GM19023 (cell line): ENCODE results near the gene ZBTB9.

Experiments
- ATAC-seq: cut with Tn5 transposase; IDR thresholded peaks from one replicate; pipeline ENCODE4 v1.9.1; 2021; ENCODE audit warnings: mild to moderate bottlenecking, moderate library complexity; ENCODE audit not compliant: unreplicated experiment

Gene ZBTB9

DNA sequence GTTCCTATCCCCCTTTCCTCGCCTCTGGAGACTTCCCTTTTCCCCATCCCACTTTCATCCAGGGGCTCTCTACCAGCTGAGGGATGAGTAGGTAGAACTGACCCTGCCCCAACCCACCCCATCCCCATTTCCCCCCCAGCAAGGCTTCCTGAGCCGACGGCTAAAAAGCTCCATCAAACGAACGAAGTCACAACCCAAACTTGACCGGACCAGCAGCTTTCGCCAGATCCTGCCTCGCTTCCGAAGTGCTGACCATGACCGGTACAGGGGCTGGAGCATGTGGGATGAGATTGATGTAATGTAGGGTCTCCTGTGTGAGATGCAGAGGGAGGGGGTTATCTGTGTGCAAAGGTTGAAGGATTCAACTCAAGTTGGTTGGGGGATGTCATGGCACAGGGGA is 21.8 kb upstream of the ZBTB9 start:
- no peak for ATAC-seq

DNA sequence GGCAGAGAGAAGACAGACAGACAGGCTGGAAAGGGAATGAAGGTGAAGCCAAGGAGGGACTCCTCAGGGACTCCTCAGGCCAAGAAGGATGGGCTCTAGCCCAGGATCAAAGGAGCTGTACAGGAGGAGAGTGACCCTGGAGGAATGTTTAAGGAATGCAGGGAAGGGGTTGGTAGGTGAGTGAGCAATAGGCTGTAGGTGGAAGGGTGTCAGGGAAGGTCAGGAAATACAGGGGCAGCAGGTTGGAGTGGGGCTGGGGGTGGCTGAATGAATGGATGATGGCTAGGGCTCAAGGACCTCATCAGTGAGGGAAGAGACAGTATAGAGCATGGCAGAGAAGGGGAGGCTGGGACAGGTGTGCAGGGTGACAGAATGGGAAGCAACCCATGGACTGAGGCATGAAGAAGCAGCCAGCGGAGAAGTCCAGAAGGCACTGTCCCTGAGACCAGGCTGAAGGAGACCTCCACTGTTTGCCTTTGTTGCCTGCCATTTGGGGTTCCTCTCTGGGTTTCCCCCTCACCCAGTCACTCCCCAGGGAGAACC is 21.3 kb upstream of the ZBTB9 start:
- no peak for ATAC-seq

DNA sequence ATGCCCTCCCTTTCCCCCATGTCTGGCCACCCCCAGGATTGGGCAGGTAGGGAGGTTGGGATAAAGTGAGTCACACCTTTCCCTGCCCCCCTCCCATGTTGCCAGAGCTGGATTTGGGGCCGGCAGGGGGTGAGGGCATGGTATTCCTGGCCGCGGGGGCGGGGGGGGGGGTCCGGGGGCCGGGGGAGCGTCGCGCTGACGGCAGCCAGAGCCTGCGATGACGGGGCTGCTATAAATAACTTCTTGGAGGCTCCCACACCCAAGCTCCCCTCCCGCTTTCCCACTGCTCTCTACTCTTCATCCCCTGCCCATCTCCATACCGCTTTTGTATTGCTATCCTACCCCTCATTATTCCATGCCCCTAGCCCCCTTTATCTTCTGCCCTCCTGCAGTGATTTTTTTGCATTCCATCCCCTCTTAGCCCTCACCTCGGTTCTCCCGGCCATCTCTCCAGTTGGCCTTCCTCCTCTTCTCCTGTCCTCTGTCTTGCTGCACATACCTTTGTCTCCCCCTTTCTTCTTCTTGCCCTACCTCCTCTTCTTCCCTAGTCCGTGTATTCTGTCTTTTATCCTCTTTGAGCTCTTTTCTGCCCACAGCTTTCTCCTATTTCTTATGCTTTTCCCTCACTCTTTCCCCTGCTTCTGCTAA is 20.7 kb upstream of the ZBTB9 start:
- ATAC-seq = no peak

DNA sequence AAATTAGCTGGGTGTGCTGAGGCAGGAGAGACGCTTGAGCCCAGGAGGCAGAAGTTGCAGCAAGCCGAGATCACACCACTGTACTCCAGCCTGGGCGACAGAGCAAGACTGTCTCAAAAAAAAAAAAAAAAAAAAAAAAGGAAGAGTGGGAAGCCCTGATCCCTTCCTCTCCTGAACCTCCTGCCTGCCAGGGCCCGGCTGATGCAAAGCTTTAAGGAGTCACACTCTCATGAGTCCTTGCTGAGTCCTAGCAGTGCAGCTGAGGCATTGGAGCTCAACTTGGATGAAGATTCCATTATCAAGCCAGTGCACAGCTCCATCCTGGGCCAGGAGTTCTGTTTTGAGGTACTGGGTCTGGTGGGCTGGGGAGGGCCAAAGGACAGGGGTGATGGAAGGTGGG is 19.4 kb upstream of the ZBTB9 start:
- ATAC-seq = no peak

DNA sequence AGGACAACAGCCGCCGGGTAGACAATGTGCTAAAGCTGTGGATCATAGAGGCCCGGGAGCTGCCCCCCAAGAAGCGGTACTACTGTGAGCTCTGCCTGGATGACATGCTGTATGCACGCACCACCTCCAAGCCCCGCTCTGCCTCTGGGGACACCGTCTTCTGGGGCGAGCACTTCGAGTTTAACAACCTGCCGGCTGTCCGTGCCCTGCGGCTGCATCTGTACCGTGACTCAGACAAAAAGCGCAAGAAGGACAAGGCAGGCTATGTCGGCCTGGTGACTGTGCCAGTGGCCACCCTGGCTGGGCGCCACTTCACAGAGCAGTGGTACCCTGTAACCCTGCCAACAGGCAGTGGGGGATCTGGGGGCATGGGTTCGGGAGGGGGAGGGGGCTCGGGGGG is 16.7 kb upstream of the ZBTB9 start:
- ATAC-seq = no peak

DNA sequence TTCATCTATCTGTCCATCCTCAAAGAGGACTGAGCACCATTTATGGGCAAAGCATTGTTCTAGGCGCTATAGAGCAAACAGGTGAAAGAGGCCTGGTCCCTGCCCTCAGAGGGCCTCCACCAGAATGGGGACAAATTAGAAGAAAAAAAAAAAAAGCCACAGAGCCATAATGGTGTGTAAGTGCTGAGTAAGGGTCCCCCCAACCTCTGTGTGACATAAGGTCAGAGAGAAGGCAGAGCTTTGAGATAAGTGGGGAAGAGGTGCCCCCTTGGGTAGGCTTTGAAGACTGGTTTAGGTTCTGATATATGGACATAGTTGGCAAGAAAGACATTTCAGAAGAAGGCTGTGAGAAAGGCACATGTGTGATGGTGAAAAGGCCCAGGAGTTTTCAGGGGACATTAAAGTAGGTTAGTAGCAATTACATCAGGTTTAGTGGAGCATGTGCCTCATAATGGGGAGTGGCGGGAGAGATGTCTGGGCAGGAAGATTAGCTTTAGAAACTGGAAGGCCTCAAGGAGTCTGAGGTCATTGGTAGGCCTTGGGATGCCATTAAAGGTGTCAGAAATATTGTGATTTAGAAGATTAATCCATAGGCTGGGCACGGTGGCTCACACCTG is 15.3 kb upstream of the ZBTB9 start:
- ATAC-seq = no peak

DNA sequence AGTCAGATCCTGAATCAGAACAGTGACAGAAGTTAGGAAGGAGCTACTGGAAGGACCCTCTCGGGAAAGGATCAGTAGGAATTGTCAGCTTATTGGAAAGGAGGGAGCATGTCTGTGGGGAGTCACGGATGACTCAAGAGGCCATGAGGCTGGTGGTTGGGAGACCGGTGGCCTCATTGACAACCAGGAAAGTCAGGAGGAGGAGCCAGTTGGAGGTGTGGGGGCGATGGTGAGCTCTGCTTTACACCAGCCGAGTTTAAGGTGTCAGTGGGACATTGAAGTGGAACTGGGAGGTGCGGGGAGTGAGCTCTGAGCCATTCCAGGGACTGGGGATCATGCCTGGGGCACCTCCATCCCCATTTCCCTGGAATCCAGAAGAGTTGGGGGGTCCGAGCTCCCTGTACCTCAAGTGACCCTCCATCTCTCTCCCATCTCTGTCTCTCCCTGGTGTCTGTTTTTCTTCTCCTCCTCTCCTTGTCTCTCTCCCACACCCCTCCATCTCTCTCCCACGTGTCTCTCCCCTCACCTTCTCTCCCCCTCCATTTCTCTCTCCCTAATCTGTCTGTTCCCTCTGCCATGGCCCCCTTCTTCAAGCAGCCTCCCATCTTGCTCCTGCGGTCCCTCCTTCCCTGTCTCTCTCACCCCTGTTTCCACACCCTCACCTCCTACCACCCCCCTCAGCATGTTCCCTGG is 14.3 kb upstream of the ZBTB9 start:
- no peak for ATAC-seq

DNA sequence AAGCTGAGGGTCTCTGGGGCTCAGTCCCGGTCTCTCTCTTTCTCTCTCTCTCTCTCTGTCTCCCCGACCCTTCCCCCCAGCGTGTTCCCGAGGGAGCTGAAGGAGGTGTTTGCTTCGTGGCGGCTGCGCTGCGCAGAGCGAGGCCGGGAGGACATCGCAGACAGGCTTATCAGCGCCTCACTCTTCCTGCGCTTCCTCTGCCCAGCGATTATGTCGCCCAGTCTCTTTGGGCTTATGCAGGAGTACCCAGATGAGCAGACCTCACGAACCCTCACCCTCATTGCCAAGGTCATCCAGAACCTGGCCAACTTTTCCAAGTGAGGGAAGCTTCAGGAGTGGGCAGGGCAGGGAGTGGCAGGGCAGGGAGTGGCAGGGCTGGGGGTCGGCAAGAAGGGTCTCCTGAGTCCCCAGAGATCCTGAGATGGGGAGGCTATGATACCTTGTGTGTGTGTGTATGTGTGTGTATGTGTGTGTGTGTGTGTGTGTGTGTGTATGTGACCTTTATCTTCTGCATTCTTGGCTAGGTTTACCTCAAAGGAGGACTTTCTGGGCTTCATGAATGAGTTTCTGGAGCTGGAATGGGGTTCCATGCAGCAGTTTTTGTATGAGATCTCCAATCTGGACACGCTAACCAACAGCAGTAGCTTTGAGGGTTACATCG is 13.6 kb upstream of the ZBTB9 start:
- no peak for ATAC-seq

DNA sequence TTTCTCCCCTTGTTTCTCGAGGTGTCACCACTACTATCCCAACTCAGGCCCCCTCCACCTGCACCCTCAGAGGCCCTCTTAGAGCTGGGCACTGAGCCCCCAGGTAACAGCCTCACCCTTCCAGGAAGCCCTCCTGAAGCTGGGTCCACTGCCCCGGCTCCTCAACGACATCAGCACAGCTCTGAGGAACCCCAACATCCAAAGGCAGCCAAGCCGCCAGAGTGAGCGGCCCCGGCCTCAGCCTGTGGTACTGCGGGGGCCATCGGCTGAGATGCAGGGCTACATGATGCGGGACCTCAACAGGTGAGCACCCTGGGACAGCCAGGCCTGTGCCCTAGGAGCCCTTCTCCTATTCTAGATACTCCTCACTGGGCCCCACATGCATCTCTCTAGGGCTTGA is 12.9 kb upstream of the ZBTB9 start:
- no peak for ATAC-seq

DNA sequence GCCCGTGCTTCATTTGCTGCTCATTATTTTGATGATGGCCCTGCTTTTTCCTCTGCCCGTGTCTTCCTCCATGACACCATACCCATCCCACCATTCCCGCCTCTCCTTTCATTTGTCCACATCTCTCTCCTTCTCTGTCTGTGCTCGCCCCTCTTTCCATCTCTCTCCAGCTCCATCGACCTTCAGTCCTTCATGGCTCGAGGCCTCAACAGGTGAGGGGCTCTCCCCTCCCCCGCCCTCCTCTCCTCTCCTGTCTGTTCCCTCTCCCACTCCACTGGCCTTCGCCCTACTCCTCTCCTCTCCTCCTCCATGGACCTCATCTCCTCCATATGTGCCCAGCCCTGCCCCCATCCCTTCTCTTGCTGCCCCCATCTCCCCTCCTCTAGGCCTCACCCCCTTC is 12.1 kb upstream of the ZBTB9 start:
- no peak for ATAC-seq

DNA sequence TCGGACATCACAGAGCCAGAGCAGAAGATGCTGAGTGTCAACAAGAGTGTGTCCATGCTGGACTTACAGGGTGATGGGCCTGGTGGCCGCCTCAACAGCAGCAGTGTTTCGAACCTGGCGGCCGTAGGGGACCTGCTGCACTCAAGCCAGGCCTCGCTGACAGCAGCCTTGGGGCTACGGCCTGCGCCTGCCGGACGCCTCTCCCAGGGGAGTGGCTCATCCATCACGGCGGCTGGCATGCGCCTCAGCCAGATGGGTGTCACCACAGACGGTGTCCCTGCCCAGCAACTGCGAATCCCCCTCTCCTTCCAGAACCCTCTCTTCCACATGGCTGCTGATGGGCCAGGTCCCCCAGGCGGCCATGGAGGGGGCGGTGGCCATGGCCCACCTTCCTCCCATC is 11.4 kb upstream of the ZBTB9 start:
- ATAC-seq = no peak

DNA sequence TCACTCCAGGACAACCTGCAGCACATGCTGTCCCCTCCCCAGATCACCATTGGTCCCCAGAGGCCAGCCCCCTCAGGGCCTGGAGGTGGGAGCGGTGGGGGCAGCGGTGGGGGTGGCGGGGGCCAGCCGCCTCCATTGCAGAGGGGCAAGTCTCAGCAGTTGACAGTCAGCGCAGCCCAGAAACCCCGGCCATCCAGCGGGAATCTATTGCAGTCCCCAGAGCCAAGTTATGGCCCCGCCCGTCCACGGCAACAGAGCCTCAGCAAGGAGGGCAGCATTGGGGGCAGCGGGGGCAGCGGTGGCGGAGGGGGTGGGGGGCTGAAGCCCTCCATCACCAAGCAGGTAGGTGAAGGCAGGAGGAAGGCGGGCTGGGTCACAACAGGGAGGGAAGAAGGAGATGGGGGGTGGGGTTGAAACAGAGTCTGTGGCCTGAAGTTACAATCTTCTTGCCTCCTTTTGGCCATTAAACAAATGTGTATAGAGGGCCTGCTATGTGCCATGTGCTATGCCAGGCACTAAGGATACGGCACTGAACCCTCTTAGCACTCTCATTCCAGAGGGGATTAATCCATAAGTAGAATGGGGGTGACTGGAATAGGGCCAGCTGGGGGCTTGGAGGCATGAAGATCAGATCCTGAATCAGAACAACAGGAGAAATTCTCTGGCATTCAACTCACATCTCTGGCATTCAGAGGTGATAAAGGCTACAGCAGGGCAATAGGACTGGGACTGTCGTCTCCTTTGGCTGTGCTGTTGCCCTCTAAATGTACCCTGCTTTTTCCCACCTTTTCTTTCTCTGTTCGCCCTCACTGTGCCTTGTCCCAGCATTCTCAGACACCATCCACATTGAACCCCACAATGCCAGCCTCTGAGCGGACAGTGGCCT is 10.5 kb upstream of the ZBTB9 start:
- no peak for ATAC-seq

DNA sequence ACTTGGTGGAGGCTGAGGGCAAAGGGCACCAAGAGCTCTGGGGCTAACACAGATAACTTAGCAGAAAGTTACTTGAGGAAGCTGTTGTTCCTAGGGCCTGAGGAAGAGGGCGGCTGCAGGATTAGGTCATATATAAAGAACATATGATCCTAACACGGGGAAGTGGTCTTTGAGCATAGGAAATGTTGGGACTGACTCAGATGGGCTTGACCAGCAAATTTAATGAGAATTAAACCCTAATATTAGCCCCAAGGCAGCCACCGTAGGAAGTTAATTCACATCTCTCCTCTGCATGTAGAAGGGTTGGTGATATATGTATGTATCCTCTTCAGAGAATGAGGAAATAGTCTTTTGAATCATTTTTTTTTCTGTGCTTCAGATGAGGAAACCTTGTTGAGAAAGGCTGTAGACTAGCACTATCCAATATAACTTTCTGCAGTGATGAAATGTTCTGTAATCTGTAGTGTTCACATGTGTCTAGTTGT is 9.2 kb upstream of the ZBTB9 start:
- ATAC-seq = no peak

DNA sequence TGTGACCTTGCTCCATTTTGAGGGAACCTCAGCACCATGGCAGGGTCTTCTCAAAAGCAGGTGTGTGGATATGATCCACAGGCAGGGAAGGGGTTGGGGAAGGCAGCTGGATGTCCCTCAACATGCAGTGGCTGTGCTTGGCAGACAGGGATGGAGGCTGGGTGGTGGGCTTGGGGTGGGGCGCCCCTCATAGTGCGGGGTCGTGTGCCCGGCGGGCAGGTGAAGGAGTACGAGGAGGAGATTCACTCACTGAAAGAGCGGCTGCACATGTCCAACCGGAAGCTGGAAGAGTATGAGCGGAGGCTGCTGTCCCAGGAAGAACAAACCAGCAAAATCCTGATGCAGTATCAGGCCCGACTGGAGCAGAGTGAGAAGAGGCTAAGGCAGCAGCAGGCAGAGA is 8.0 kb upstream of the ZBTB9 start:
- no peak for ATAC-seq

DNA sequence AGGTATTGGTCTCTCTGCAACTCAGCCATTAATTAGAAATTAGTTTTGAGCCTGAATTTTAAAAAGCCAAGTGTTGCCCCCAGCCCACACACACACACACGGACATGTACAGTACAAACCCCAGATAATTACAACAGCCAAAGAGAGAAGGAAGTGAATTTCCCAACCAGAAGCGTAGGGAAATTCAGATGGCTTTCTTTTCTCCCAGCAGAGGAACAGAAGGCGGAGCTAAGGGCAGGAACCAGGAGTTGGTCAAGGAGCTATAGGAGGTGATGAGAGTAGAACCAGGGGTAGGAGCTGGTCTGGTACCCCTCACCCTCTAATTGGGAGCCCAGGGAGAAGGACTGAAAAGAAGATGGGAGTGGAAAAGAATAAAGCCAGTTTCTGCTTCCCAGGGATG is 3.9 kb upstream of the ZBTB9 start:
- no peak for ATAC-seq

DNA sequence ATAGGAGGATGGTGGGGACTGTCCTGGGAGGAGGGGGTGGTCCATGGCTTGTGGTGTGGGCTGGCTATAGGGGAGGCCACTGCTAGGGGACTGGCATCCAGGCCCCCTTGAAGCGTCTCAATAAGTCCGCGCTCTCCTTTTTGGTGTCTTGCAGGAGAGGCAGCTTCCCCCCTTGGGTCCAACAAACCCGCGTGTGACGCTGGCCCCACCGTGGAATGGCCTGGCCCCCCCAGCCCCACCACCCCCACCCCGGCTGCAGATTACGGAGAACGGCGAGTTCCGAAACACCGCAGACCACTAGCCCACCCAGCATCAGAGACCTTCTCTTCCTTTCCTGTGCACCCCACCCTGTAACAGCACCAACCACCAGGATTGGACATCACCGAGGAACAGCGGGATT is 2.8 kb upstream of the ZBTB9 start:
- no peak for ATAC-seq

DNA sequence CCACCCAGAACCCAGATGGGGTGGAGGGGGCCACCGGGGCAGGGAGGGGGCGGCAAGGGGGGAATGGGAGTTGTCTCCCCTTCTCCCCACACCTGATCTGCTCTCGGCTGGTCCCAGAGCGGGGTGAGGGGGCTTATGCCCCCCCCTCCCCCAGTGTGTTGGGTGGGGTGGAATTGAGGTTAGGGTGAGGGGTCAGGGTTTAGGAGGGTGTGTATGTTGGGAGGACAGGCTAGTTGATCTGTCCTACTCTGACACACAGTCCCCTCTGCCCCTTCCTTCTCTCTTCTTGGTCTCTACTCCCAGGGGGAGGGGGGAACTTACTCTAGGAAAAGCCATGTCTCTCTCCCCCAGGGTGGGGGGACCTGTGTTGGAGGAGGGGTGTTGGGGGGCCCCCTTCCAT is 1.9 kb upstream of the ZBTB9 start:
- no peak for ATAC-seq

DNA sequence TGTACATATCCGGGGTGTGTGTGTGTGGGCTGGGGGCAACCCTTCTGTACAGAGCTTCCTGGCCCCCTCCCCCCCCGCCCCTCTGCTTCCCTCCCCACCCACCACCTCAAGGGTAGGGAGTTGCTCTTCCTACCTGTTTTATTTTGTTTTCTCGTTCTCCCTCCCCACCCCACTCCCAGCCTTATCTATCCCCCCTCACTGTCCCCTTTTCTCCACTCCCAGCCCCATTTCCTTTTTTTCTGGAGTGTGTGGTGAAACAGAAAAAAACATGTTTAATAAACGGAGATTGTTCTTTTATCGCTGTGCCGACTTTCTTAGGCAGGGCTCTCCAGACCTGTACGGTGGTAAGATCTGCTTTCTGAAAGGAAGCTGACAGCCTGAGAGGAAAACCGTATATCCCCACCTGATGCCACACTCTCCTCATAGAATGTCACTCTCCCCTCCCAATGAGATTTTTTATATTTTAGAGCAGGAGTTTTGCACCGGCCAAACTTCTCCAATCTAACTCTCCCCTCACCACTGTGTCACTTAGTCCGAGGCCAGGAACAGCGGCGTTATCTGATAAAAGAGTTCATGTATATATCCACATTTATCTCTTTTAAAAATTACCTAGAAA is 875 bp upstream of the ZBTB9 start:
- ATAC-seq = no peak

DNA sequence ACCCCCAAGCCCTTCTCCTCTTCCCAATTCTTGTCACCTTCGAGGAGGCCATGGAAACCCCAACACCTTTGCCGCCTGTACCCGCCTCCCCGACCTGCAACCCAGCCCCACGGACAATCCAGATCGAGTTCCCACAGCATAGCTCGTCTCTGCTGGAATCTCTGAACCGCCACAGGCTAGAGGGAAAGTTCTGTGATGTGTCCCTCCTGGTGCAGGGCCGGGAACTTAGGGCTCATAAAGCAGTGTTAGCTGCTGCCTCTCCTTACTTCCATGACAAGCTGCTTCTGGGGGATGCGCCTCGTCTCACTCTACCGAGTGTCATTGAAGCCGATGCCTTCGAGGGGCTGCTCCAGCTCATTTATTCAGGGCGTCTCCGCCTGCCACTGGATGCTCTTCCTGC is 675 bp downstream of the ZBTB9 start:
- ATAC-seq = no peak

DNA sequence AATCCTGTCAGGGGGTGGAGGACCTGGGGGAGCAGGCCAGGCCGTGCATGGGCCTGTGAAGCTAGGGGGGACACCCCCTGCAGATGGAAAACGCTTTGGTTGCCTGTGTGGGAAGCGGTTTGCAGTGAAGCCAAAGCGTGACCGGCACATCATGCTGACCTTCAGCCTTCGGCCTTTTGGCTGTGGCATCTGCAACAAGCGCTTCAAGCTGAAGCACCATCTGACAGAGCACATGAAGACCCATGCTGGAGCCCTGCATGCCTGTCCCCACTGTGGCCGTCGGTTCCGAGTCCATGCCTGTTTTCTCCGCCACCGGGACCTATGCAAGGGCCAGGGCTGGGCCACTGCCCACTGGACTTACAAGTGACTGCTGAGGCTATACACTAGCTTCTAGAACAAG is 1.8 kb downstream of the ZBTB9 start:
- no peak for ATAC-seq
